GM12878 (cell line): Measurements from ENCODE around the gene FOXO1. TPM values are rescaled to one million over a fixed set of nuclear protein-coding genes. Genes with fewer than 3 reads are reported as not detected.

Experiments used
- BCL3 ChIP-seq: IDR thresholded peaks from 2 replicates; pipeline ENCODE4 v1.6.1; 2011; ENCODE audit warnings: borderline replicate concordance, low read depth, mild to moderate bottlenecking, moderate library complexity, low read length; ENCODE audit not compliant: insufficient read depth, poor library complexity, severe bottlenecking
- BHLHE40 ChIP-seq, 2 experiments: fragments of 450-650 bp in 1 of 2; IDR thresholded peaks; 2 replicates each; pipeline ENCODE4 v1.6.1; 2011 to 2017; ENCODE audit warnings: low read depth in 2 of 2, borderline replicate concordance in 1 of 2, improper control_type of control experiment in 1 of 2, low read length in 1 of 2, mild to moderate bottlenecking in 1 of 2
- GATAD2B ChIP-seq: fragments of 450-650 bp; conservative IDR thresholded peaks from 2 replicates; pipeline ENCODE4 v1.6.1; 2017; ENCODE audit warnings: low read depth, mild to moderate bottlenecking, moderate library complexity
- IKZF1 ChIP-seq: fragments of 450-650 bp; conservative IDR thresholded peaks from 2 replicates; pipeline ENCODE4 v1.6.1; 2017; ENCODE audit warnings: antibody characterized with exemption, mild to moderate bottlenecking
- IKZF2 ChIP-seq, 2 experiments: fragments of 450-650 bp; IDR thresholded peaks; 2 replicates each; pipeline ENCODE4 v1.6.1; 2017; ENCODE audit warnings: mild to moderate bottlenecking in 2 of 2, moderate library complexity in 2 of 2
- MXI1 ChIP-seq: fragments of 150-350 bp; IDR thresholded peaks from 2 replicates; pipeline ENCODE4 v1.6.1; 2011; ENCODE audit warnings: low read depth, mild to moderate bottlenecking, inconsistent platforms, low read length, improper control_type of control experiment
- MYC ChIP-seq: IDR thresholded peaks from 2 replicates; pipeline ENCODE4 v1.6.1; 2011; ENCODE audit warnings: mild to moderate bottlenecking, low read length, moderate library complexity, inconsistent platforms; ENCODE audit not compliant: insufficient read depth, insufficient replicate concordance, insufficient read length, severe bottlenecking
- NKRF ChIP-seq: fragments of 450-650 bp; conservative IDR thresholded peaks from 2 replicates; pipeline ENCODE4 v1.6.1; 2017; ENCODE audit warnings: mild to moderate bottlenecking, moderate library complexity
- NR2F1 ChIP-seq: fragments of 450-650 bp; conservative IDR thresholded peaks from 2 replicates; pipeline ENCODE4 v1.6.1; 2017; ENCODE audit warnings: mild to moderate bottlenecking
- PML ChIP-seq: IDR thresholded peaks from 2 replicates; pipeline ENCODE4 v1.6.1; 2012; ENCODE audit warnings: low read length, inconsistent platforms
- POLR2AphosphoS5 ChIP-seq: IDR thresholded peaks from 2 replicates; pipeline ENCODE4 v1.6.1; 2011; ENCODE audit warnings: mild to moderate bottlenecking, low read length, inconsistent platforms
- RUNX3 ChIP-seq: IDR thresholded peaks from 2 replicates; pipeline ENCODE4 v1.6.1; 2012; ENCODE audit warnings: low read length, inconsistent platforms
- SMAD5 ChIP-seq: IDR thresholded peaks from 2 replicates; pipeline ENCODE4 v1.6.1; 2016; ENCODE audit warnings: antibody characterized with exemption, low read depth
- SMARCA5 ChIP-seq: fragments of 450-650 bp; IDR thresholded peaks from 2 replicates; pipeline ENCODE4 v1.6.1; 2017; ENCODE audit warnings: mild to moderate bottlenecking
- SREBF1 ChIP-seq: IDR thresholded peaks from 2 replicates; pipeline ENCODE4 v1.6.1; 2012; ENCODE audit warnings: mild to moderate bottlenecking, low read length
- TAF1 ChIP-seq: IDR thresholded peaks from 2 replicates; pipeline ENCODE4 v1.6.1; 2011; ENCODE audit warnings: mild to moderate bottlenecking, low read depth, low read length, borderline replicate concordance
- TCF3 ChIP-seq: IDR thresholded peaks from 2 replicates; pipeline ENCODE4 v1.6.1; 2012; ENCODE audit warnings: low read depth, mild to moderate bottlenecking, low read length, borderline replicate concordance; ENCODE audit not compliant: insufficient read depth
- ZNF24 ChIP-seq: fragments of 450-650 bp; IDR thresholded peaks from 2 replicates; pipeline ENCODE4 v1.6.1; 2017; ENCODE audit warnings: antibody characterized with exemption, mild to moderate bottlenecking
- polyA plus RNA-seq, 11 experiments: library from polyadenylated mRNA; depleted of rRNA in 4 of 11; unstranded in 6 of 11; stranded (reverse) in 5 of 11; fragments of >200 nt; fragmentation: Nextera tagmentation in 4 of 11; fragmentation: Illumina TruSeq in 1 of 11; extraction: Ambion mirVana in 4 of 11; extraction: Trizol in 1 of 11; gene quantifications; 1 replicate in 1 of 11; 2 replicates in 10 of 11; pipeline versions ENCODE4 v1.2.1 to v1.2.3, GENCODE V29; 2011 to 2016; ENCODE audit warnings: inconsistent platforms in 2 of 11, missing spikeins in 2 of 11, low read depth in 1 of 11
- total RNA-seq, 4 experiments: library from RNA; depleted of rRNA in 3 of 4; stranded (reverse); fragments of >200 nt in 3 of 4; fragmentation: Illumina TruSeq in 1 of 4; extraction: Trizol in 1 of 4; gene quantifications; 2 replicates each; pipeline versions ENCODE4 v1.2.1 to v1.2.3, GENCODE V29; 2013 to 2021

FOXO1 gene
- total and polyA plus RNA-seq, 10 of the 15 experiments (the other 5 are each of a cell fraction or from before 2014, with no cell fraction given): 0.58 to 8.3 (median 0.88) TPM

- TF ChIP-seq IKZF1: peak; percentile 20; the same call in 1 of the 2 replicates
- no peak for TF ChIP-seq SMAD5
- TF ChIP-seq BCL3: no peak
- TF ChIP-seq IKZF2 (IDR thresholded peaks at IDR 0.05): peak in 1 of 2 experiments; percentile 49; a peak in 3 of 4 replicates
- TF ChIP-seq ZNF24: no peak
- TF ChIP-seq GATAD2B: peak; percentile 30; the same call in 1 of the 2 replicates
- peak; percentile 19 for TF ChIP-seq MYC
- TF ChIP-seq NR2F1: peak; percentile 73
- peak; percentile 59; the same call in 1 of the 2 replicates for TF ChIP-seq NKRF
- TF ChIP-seq BHLHE40 (IDR thresholded peaks at IDR 0.05; ENCODE audit: borderline replicate concordance in 1 of 2, low read depth in 2 of 2, low read length in 1 of 2): peak; percentile 85 to 94
- peak; percentile 66; the same call in 1 of the 2 replicates for TF ChIP-seq TAF1
- peak; percentile 10; the same call in 1 of the 2 replicates for TF ChIP-seq RUNX3
- TF ChIP-seq PML: 0 out of 2 replicates have a peak, but pooled peaks have one; percentile 30
- no peak for TF ChIP-seq SREBF1
- 0 out of 2 replicates have a peak, but pooled peaks have one; percentile 28 for TF ChIP-seq SMARCA5
- TF ChIP-seq TCF3: no peak
- TF ChIP-seq MXI1: peak; percentile 67; the same call in 1 of the 2 replicates
- peak; percentile 38; the same call in 1 of the 2 replicates for TF ChIP-seq POLR2AphosphoS5
Measured at GRCh38 chr13:40664350-40665125, 1.9 kb downstream of the FOXO1 start (continued).
